A549 treated with RU486 at 1 μM for 4 hours (cell line): ENCODE data around the gene TEFM. TPM values are rescaled to one million over a fixed set of nuclear protein-coding genes. Genes with fewer than 3 reads are reported as not detected.

Experiments used
- total RNA-seq: library from RNA; stranded (reverse); fragments of 200-300 nt; extraction: Qiagen RNA extraction; gene quantifications from 5 replicates; pipeline ENCODE4 v1.2.3, GENCODE V29; 2022; ENCODE audit warnings: low read depth

Gene TEFM
- total RNA-seq = 18.0 to 29.8 TPM (median 20.1 TPM) in 5 replicates

GRCh38 chr17:30906101-30906911 is at the start of gene TEFM:
Gene TEFM (minus strand): TSS chr17:30906238. CDS start chr17:30906198, 40 bp downstream.

GRCh38 chr17:30921544-30922196 is 15.6 kb upstream of the TEFM start, which contains the start of gene ADAP2:
Gene ADAP2 (plus strand): TSS chr17:30921945. CDS start chr17:30922015, 70 bp downstream.

Other genes starting within 250 kb of the TEFM start
- 10.6 to 18.2 TPM (median 15.7 TPM) in 5 replicates for gene CRLF3, start 81.5 kb downstream of the TEFM start, total RNA-seq
- gene ATAD5, start 74.3 kb downstream of the TEFM start, total RNA-seq = 1.7 to 5.4 TPM (median 4.8 TPM) in 5 replicates
- 2.0 to 3.8 TPM (median 2.8 TPM) in 5 replicates for gene ADAP2, start 15.7 kb upstream of the TEFM start, total RNA-seq
- 23.2 to 27.5 TPM (median 24.4 TPM) in 5 replicates for gene RNF135, start 64.8 kb upstream of the TEFM start, total RNA-seq
- gene NF1, start 188.7 kb upstream of the TEFM start, total RNA-seq = 9.7 to 20.9 TPM (median 20.5 TPM) in 5 replicates